Fibroblast of lung (primary cell): ENCODE measurements around the gene R3HCC1L.

Experiments
- EZH2 ChIP-seq: IDR thresholded peaks from 2 replicates; pipeline ENCODE4 v1.5.1; 2012; ENCODE audit warnings: low read length, control low read depth, mild to moderate bottlenecking; ENCODE audit errors: missing control alignments
- TF ChIP-seq, protein P1 (sequence below), 2 donors: IDR thresholded peaks in 1 of 2; conservative IDR thresholded peaks in 1 of 2; 1 replicate in 1 of 2; 2 replicates in 1 of 2; pipeline ENCODE4 v1.5.1; 2011 to 2012; ENCODE audit warnings: low read length in 2 of 2, control low read depth in 1 of 2, inconsistent platforms in 1 of 2, low read depth in 1 of 2, mild to moderate bottlenecking in 1 of 2

DNA sequence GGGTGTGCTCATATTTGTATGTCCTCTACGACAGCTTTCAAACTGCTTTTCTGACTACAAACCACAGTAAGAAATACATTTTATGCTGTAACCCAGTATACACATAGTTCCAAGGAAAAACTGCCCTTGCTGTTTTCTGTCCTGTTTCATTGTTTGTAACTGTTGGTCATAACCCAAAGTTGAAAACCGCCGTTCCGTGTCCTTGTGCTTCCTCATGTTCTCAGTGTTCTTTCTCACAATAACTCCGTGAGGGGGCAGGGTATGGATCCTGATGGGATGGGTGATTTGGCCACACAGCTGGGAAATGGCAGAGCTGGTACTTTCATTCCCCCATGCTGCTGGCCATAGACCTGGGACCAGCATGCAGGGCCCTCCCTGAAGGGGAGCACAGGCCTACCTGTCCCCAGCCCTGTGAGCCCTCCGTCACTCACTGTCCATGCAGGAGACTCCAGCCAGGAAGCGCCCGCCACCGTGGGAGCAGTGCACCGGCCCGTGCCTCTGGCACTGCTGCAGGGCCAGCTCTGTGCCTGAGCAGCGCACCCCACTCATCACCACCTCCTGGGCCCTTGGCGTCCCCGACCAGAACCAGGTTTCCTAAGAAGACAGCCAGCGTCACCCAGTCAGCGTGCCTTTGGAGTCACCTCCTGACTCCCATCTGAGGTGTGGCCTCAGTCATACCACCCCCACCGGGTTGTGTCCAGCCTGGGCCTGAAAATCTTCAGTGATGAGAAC lies 120.9 kb downstream of the R3HCC1L start:
- TF ChIP-seq, protein P1, sequence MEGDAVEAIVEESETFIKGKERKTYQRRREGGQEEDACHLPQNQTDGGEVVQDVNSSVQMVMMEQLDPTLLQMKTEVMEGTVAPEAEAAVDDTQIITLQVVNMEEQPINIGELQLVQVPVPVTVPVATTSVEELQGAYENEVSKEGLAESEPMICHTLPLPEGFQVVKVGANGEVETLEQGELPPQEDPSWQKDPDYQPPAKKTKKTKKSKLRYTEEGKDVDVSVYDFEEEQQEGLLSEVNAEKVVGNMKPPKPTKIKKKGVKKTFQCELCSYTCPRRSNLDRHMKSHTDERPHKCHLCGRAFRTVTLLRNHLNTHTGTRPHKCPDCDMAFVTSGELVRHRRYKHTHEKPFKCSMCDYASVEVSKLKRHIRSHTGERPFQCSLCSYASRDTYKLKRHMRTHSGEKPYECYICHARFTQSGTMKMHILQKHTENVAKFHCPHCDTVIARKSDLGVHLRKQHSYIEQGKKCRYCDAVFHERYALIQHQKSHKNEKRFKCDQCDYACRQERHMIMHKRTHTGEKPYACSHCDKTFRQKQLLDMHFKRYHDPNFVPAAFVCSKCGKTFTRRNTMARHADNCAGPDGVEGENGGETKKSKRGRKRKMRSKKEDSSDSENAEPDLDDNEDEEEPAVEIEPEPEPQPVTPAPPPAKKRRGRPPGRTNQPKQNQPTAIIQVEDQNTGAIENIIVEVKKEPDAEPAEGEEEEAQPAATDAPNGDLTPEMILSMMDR (conservative IDR thresholded peaks at IDR 0.05 in 1 of 2, IDR thresholded peaks at IDR 0.05 in 1 of 2; ENCODE audit: low read depth in 1 of 2, low read length in 2 of 2): no peak
- TF ChIP-seq EZH2: no peak
